AG04449 (cell line): ENCODE data around the gene PIGL.

Experiments
- CTCF ChIA-PET: fragments of 350-600 bp; formaldehyde crosslinking; extraction: SDS; loops from one replicate; lab custom pipeline; 2021; ENCODE audit warnings: antibody characterized with exemption; lab: Yijun Ruan, JAX
- POLR2A ChIA-PET: fragments of 400-600, 350-600 bp; formaldehyde crosslinking; extraction: SDS; loops from one replicate; lab custom pipeline; 2020; ENCODE audit warnings: antibody characterized with exemption, inconsistent platforms; lab: Yijun Ruan, JAX
- DNase-seq: peaks from one replicate; pipeline ENCODE4 v3.0.0-alpha.2; 2010; ENCODE audit warnings: low read depth, low spot score
- H3K4me3 ChIP-seq: 2 replicates; pipeline ENCODE4 v1.5.1; 2011; ENCODE audit warnings: low read depth, mild to moderate bottlenecking, control low read depth, low read length
- TF ChIP-seq, protein P1 (sequence below): IDR thresholded peaks from one replicate; pipeline ENCODE4 v1.5.1; 2011; ENCODE audit warnings: mild to moderate bottlenecking, moderate library complexity, low read length, control low read depth, inconsistent platforms; ENCODE audit not compliant: insufficient read depth; ENCODE audit errors: missing control alignments

PIGL gene

DNA sequence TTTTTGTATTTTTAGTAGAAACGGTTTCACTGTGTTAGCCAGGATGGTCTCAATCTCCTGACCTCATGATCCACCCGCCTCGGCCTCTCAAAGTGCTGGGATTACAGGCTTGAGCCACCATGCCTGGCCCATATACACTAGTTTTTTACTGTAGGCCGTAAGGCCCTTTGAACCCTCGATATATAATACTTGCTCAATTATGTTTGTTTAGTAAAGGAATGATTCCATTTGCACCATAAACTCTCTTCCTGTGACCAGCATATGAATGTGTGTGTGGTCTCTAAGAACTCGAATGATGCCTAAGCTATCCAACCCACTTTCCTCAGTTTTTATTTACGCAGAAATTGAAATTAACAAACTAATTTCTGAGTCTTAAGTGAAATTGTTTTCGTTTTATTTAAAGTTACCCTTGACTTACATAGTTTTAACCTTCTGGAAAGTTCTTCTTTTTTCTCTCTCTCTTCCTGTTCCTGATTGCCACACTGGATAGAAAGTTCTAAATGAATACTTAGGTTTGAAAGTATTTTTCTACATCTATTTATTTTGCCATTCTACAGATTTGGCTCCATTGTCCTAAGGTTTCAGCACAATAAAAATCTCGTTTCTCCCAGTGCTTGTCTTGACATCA, 37.9 kb downstream of the PIGL start:
- ChIA-PET POLR2A (no interaction called here), CTCF (interaction anchor here (1.2 to 1.5 kb wide), 2 partner anchors 19 to 29 kb away, joined by 3 to 4 read pairs; no protein-coding TSS in a partner anchor)
- TF ChIP-seq, protein P1, sequence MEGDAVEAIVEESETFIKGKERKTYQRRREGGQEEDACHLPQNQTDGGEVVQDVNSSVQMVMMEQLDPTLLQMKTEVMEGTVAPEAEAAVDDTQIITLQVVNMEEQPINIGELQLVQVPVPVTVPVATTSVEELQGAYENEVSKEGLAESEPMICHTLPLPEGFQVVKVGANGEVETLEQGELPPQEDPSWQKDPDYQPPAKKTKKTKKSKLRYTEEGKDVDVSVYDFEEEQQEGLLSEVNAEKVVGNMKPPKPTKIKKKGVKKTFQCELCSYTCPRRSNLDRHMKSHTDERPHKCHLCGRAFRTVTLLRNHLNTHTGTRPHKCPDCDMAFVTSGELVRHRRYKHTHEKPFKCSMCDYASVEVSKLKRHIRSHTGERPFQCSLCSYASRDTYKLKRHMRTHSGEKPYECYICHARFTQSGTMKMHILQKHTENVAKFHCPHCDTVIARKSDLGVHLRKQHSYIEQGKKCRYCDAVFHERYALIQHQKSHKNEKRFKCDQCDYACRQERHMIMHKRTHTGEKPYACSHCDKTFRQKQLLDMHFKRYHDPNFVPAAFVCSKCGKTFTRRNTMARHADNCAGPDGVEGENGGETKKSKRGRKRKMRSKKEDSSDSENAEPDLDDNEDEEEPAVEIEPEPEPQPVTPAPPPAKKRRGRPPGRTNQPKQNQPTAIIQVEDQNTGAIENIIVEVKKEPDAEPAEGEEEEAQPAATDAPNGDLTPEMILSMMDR = no peak
- no peak for DNase-seq
- H3K4me3 ChIP-seq = no peak overlapping the region

DNA sequence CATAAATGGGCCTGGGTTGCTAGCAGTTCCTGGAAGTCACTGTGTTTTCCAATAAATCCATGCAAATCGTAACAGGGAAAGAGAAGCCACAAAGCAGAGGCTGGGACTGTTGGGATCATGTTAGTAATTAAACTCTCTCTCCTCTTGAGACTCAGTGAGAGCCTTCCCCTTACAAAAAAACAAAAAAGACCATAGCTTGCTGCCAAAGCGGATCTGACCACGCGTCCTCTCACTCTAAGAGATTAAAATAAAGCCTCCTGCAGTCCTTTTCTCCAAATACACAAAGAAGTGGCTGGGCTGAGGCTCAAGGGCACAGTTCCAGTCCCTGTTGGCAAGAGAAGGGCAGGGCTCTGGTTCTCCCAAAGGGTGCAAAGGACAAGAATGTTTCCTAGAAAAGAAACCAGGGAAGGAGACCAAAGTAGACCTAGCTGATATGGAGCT, 38.5 kb downstream of the PIGL start:
- ChIA-PET POLR2A (no interaction called here), CTCF (interaction anchor here (1.2 to 1.5 kb wide), 2 partner anchors 18 to 30 kb away, joined by 3 to 4 read pairs; no protein-coding TSS in a partner anchor)
- DNase-seq = no peak
- no peak overlapping the region for H3K4me3 ChIP-seq
- TF ChIP-seq, protein P1 = no peak

DNA sequence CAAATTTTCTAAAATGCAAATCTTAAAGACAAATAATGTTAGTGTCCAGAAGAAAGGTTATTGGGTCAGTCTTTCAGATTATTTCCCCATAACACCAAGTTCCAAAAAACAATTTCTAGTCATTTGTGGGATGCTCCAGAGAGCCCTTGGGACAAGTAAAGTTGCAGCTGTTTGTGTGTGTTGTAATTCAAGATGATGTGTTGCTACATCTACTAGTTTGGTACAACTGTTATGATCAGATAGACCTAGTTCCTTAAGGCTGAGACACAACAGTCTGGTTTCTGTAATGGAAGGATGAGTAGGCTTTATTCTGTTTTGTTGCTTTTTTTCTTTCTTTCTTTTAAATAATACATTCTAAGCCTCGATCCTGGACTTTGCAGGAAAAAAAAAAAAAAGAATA, 41.9 kb downstream of the PIGL start:
- no peak for DNase-seq
- no peak overlapping the region for H3K4me3 ChIP-seq
- TF ChIP-seq, protein P1 = no peak
- CTCF ChIA-PET = interaction anchor here (1.2 kb wide), 1 partner anchor 105 kb away, joined by 3 read pairs; no protein-coding TSS in a partner anchor
- POLR2A ChIA-PET = no interaction called here

DNA sequence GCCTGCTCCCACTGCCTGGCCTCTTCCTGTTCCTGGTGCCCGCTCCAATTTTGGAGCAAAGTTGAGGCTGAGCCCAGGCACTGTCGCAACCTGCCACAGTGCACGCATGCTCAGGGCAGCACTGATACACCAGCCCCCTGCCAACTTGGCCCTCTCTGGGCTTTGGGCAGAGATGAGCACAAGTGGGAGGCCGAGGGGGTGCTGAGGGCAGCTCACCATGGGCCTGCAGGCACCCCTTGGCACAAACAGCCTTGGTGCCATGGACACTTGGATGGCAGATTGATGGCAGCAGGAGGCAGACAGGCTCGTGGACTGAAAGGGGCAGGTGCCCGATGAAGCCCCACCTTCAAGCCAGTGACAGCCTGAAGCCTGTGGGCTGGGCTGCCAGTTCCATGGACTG, 42.9 kb downstream of the PIGL start:
- H3K4me3 ChIP-seq = no peak overlapping the region
- ChIA-PET CTCF (interaction anchor here (1.2 kb wide), 1 partner anchor 104 kb away, joined by 3 read pairs; no protein-coding TSS in a partner anchor), POLR2A (no interaction called here)
- TF ChIP-seq, protein P1 = no peak
- no peak for DNase-seq

DNA sequence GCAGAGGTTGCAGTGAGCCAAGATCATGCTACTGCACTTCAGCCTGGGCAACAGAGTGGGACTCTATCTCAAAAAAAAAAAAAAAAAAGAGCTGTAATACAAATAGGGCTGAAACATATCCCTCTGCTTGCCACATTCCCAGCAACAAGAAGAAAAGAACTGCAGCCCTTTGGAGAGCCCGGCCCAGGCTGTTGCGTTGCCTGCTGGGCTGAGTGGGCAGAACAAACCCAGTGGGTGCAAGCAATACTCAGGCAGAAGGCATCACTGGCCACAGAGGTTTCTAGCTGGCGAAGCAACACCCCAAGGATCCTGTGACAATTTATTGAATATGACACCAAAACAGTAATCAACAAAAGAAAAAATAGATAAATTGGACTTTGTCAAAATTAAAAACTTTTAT, 44.0 kb downstream of the PIGL start:
- ChIA-PET CTCF (interaction anchor here (1.0 to 1.3 kb wide), 2 partner anchors 28 to 102 kb away, joined by 3 to 4 read pairs; no protein-coding TSS in a partner anchor), POLR2A (no interaction called here)
- no peak for DNase-seq
- TF ChIP-seq, protein P1 = no peak
- H3K4me3 ChIP-seq = no peak overlapping the region

DNA sequence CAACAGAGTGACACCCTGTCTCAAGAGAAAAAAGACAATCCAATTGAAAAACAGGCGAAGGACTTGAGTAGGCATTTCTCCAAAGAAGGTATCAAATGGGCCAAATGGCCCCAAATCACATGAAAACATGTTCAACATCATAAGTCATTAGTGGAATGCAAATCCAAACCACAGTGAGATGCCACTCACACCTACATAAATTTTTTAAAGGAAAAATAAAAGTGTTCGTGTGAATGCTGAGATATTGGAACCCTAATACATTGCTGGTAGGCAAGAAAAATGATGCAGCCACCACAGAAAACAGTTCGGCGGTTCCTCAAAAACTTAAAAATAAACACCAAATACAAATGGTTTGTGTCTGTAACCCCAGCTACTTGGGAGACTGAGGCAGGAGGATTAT, 45.2 kb downstream of the PIGL start:
- CTCF ChIA-PET = interaction anchor here (1.0 kb wide), 1 partner anchor 14 kb away, joined by 3 read pairs; no protein-coding TSS in a partner anchor
- DNase-seq = no peak
- TF ChIP-seq, protein P1 = no peak
- no peak overlapping the region for H3K4me3 ChIP-seq
- POLR2A ChIA-PET = no interaction called here
